PC-3 (cell line): Measurements from ENCODE around the gene TAB3. TPM values are rescaled to one million over a fixed set of nuclear protein-coding genes. Genes with fewer than 3 reads are reported as not detected.

Experiments
- ATAC-seq: fragments of 200-7000 bp; cut with Tn5 transposase; 2 replicates; pipeline ENCODE4 v1.9.1; 2020; ENCODE audit warnings: mild to moderate bottlenecking, moderate library complexity
- BruUV-seq: library from RNA; stranded (reverse); fragments of 400-500 nt; replicated peaks from 2 replicates; lab custom pipeline; 2021; lab: Mats Ljungman, UMichigan
- CTCF ChIA-PET: fragments of 300-600 bp; sonication (Branson Sonifier 250); formaldehyde crosslinking; loops from one replicate; lab custom pipeline; 2022; ENCODE audit warnings: antibody characterized with exemption; lab: Charles Lee
- POLR2A ChIA-PET: fragments of 300-600 bp; sonication (Branson Sonifier 250); formaldehyde crosslinking; loops from one replicate; lab custom pipeline; 2022; ENCODE audit warnings: antibody characterized with exemption; ENCODE audit not compliant: unreplicated experiment; lab: Charles Lee
- DNase-seq: peaks from one replicate; pipeline ENCODE4 v3.0.0-alpha.2; 2015
- H2AFZ ChIP-seq: fragments of 300-600 bp; sonication (generic); 2 replicates; pipeline ENCODE4 v1.6.0; 2016; ENCODE audit warnings: antibody characterized with exemption, low read length
- H3F3A ChIP-seq: fragments of 300-600 bp; sonication (generic); one replicate; pipeline ENCODE4 v1.6.0; 2017; ENCODE audit warnings: antibody characterized with exemption, low read length, control low read depth, mild to moderate bottlenecking; ENCODE audit not compliant: unreplicated experiment
- H3K27ac ChIP-seq: fragments of 300-600 bp; sonication (generic); 2 replicates; pipeline ENCODE4 v1.5.1; 2016; ENCODE audit warnings: mild to moderate bottlenecking, low read length
- H3K27me3 ChIP-seq: fragments of 300-600 bp; sonication (generic); 2 replicates; pipeline ENCODE4 v1.6.1; 2016; ENCODE audit warnings: low read length, mixed read lengths
- H3K36me3 ChIP-seq: fragments of 300-600 bp; sonication (generic); 2 replicates; pipeline ENCODE4 v1.6.1; 2016; ENCODE audit warnings: low read depth, mixed run types, low read length, mixed read lengths
- H3K4me1 ChIP-seq: fragments of 300-600 bp; sonication (generic); 2 replicates; pipeline ENCODE4 v1.5.1; 2016; ENCODE audit warnings: low read length; ENCODE audit not compliant: insufficient read depth
- H3K4me2 ChIP-seq: fragments of 300-600 bp; sonication (generic); 2 replicates; pipeline ENCODE4 v1.6.0; 2016; ENCODE audit warnings: low read length
- H3K4me3 ChIP-seq: fragments of 300-600 bp; sonication (generic); 2 replicates; pipeline ENCODE4 v1.5.1; 2016; ENCODE audit warnings: mild to moderate bottlenecking, low read length, mixed read lengths
- H3K79me2 ChIP-seq: fragments of 300-600 bp; sonication (generic); 2 replicates; pipeline ENCODE4 v1.6.1; 2017; ENCODE audit warnings: low read length, mixed read lengths
- H3K9ac ChIP-seq: fragments of 300-600 bp; sonication (generic); 2 replicates; pipeline ENCODE4 v1.6.0; 2016; ENCODE audit warnings: mild to moderate bottlenecking, low read length
- H3K9me2 ChIP-seq: fragments of 300-600 bp; sonication (generic); replicated peaks from 2 replicates; pipeline ENCODE4 v1.6.1; 2016; ENCODE audit warnings: mixed run types, low read length, mixed read lengths
- H3K9me3 ChIP-seq: fragments of 300-600 bp; sonication (generic); 2 replicates; pipeline ENCODE4 v1.6.1; 2016; ENCODE audit warnings: low read length, mixed read lengths
- H4K20me1 ChIP-seq: fragments of 300-600 bp; sonication (generic); 2 replicates; pipeline ENCODE4 v1.6.1; 2016; ENCODE audit warnings: low read length, mixed read lengths
- EZH2 ChIP-seq: fragments of 300-600 bp; sonication (generic); IDR thresholded peaks from one replicate; pipeline ENCODE4 v1.6.1; 2017; ENCODE audit warnings: antibody characterized with exemption, mild to moderate bottlenecking, low read length; ENCODE audit not compliant: unreplicated experiment
- EZH2phosphoT487 ChIP-seq: fragments of 300-600 bp; sonication (generic); IDR thresholded peaks from 2 replicates; pipeline ENCODE4 v1.6.1; 2018; ENCODE audit warnings: mild to moderate bottlenecking, antibody characterized with exemption, low read length, borderline replicate concordance
- intact Hi-C: fragments of 100-400 bp; cut with micrococcal nuclease; formaldehyde crosslinking; loops from 2 replicates; pipeline ENCODE4 v1.9.0; 2023
- total RNA-seq: library from RNA; depleted of rRNA; stranded (reverse); fragments of >200 nt; gene quantifications from 2 replicates; pipeline ENCODE4 v1.2.3, GENCODE V29; 2014
- TF ChIP-seq, protein P1 (sequence below): fragments of 300-600 bp; sonication (generic); conservative IDR thresholded peaks from 2 replicates; pipeline ENCODE4 v1.5.1; 2017; ENCODE audit warnings: antibody characterized with exemption, low read depth, mild to moderate bottlenecking, low read length

Gene TAB3
- total RNA-seq, 1 experiment from 2014 or later = 18.6 TPM

DNA sequence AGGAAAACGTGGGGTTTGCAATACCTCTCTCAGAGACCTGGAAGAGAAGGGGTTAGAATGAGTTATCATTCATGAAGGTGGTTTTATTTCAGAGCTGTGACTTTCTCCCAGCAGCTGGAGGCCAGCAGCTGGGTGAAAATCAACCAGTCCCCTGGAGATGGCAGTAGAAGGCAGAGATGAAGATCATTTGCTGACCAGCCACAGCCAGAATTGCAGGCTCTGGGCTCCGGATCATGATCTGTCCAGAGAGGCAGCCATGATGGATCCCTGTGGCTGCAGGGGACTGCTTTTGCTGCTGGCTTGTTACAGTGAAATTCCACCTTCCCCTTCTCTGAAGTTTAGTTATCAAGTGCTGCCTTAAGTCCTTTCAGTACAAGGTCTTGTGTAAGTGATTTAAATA lies 46.9 kb upstream of the TAB3 start:
- Histone ChIP-seq H3K4me3 (no peak overlapping the region), H3K4me1 (no peaks in the 10 kb centered on the region), H2AFZ (no peak overlapping the region), H3K27me3 (no peaks in the 10 kb centered on the region), H3K9ac (no peak overlapping the region), H3K79me2 (no peaks in the 10 kb centered on the region), H3K27ac (no peak overlapping the region), H3F3A (no peaks in the 10 kb centered on the region), H3K9me2 (no peaks in the 10 kb centered on the region), H3K36me3 (no peaks in the 10 kb centered on the region), H3K9me3 (no peaks in the 10 kb centered on the region), H4K20me1 (no peaks in the 10 kb centered on the region), H3K4me2 (no peak overlapping the region)
- TF ChIP-seq, protein P1, sequence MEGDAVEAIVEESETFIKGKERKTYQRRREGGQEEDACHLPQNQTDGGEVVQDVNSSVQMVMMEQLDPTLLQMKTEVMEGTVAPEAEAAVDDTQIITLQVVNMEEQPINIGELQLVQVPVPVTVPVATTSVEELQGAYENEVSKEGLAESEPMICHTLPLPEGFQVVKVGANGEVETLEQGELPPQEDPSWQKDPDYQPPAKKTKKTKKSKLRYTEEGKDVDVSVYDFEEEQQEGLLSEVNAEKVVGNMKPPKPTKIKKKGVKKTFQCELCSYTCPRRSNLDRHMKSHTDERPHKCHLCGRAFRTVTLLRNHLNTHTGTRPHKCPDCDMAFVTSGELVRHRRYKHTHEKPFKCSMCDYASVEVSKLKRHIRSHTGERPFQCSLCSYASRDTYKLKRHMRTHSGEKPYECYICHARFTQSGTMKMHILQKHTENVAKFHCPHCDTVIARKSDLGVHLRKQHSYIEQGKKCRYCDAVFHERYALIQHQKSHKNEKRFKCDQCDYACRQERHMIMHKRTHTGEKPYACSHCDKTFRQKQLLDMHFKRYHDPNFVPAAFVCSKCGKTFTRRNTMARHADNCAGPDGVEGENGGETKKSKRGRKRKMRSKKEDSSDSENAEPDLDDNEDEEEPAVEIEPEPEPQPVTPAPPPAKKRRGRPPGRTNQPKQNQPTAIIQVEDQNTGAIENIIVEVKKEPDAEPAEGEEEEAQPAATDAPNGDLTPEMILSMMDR = peak; percentile 49
- TF ChIP-seq EZH2phosphoT487 (no peak), EZH2 (no peak)
- DNase-seq (peak; percentile 36), ATAC-seq (peak; percentile 35; the same call in 1 of the 2 replicates)
- intact Hi-C loops = no loop called here
- CTCF ChIA-PET = interaction anchor here (1.0 kb wide), 1 partner anchor 101 kb away, joined by 3 read pairs; no protein-coding TSS in a partner anchor
- no TSS peak for BruUV-seq
- POLR2A ChIA-PET = no interaction called here

DNA sequence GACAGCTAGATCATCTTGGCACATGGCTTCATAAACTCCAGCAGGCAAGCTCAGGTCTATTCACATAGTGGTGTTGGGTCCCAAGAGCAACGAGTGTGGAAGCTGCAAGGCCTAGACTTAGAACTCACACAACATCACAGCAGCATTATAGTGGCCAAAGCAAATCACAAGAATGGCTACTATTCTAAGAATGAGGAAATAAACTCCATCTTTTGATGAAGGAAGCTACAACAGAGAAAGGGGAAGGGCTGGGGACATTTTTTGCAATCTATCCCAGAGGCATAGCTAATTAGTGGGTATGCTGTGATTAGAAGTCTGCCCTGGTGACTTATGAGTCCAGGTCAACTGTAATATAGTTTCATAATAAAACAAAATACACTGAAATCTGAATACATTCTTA lies 42.9 kb upstream of the TAB3 start:
- Histone ChIP-seq H3K4me1 (no peaks in the 10 kb centered on the region), H3F3A (no peaks in the 10 kb centered on the region), H3K27me3 (no peaks in the 10 kb centered on the region), H3K27ac (no peak overlapping the region), H3K9me3 (no peaks in the 10 kb centered on the region), H2AFZ (no peak overlapping the region), H3K9me2 (no peaks in the 10 kb centered on the region), H3K9ac (no peak overlapping the region), H3K79me2 (no peaks in the 10 kb centered on the region), H3K4me3 (no peak overlapping the region), H4K20me1 (no peaks in the 10 kb centered on the region), H3K36me3 (no peaks in the 10 kb centered on the region), H3K4me2 (no peak overlapping the region)
- no TSS peak for BruUV-seq
- intact Hi-C loops = no loop called here
- POLR2A ChIA-PET = no interaction called here
- DNase-seq (no peak), ATAC-seq (no peak)
- CTCF ChIA-PET = no interaction called here
- TF ChIP-seq, protein P1 = no peak

DNA sequence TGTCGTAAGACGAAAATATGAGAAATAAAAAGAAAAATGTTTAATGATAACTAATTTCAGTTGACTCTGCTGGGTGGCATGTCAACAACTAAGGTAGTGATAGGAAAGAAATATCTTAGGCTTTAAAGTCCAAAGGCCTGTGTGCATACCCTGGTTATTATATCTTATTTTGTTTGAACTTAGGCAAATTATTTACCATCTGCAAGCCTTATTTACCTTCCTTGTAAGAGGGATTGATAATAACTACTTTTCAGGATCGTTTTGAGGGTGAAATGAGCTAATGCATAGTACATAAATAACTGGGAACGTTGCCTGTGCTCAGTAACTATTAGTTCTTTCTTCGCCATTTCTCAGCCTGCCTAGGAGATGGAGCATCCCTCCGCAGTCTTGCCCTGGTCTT lies 41.6 kb upstream of the TAB3 start:
- Histone ChIP-seq H4K20me1 (no peaks in the 10 kb centered on the region), H3K27me3 (no peaks in the 10 kb centered on the region), H3K4me1 (no peaks in the 10 kb centered on the region), H3K4me2 (no peak overlapping the region), H2AFZ (no peak overlapping the region), H3K9me3 (no peaks in the 10 kb centered on the region), H3K79me2 (no peaks in the 10 kb centered on the region), H3K27ac (no peak overlapping the region), H3K4me3 (no peak overlapping the region), H3F3A (no peaks in the 10 kb centered on the region), H3K36me3 (no peaks in the 10 kb centered on the region), H3K9me2 (no peaks in the 10 kb centered on the region), H3K9ac (no peak overlapping the region)
- ChIA-PET POLR2A (no interaction called here), CTCF (no interaction called here)
- intact Hi-C loops = no loop called here
- no TSS peak for BruUV-seq
- no peak for TF ChIP-seq EZH2phosphoT487
- TF ChIP-seq, protein P1 = no peak
- no peak for TF ChIP-seq EZH2
- ATAC-seq (no peak), DNase-seq (no peak)
